Bone marrow (tissue), 2 donors: ENCODE measurements around the gene GRK5.

ENCODE experiments used
- DNase-seq, 2 donors: peaks; one replicate each; lab custom pipeline; 2025; lab: John Stamatoyannopoulos, UW

Gene GRK5

DNA sequence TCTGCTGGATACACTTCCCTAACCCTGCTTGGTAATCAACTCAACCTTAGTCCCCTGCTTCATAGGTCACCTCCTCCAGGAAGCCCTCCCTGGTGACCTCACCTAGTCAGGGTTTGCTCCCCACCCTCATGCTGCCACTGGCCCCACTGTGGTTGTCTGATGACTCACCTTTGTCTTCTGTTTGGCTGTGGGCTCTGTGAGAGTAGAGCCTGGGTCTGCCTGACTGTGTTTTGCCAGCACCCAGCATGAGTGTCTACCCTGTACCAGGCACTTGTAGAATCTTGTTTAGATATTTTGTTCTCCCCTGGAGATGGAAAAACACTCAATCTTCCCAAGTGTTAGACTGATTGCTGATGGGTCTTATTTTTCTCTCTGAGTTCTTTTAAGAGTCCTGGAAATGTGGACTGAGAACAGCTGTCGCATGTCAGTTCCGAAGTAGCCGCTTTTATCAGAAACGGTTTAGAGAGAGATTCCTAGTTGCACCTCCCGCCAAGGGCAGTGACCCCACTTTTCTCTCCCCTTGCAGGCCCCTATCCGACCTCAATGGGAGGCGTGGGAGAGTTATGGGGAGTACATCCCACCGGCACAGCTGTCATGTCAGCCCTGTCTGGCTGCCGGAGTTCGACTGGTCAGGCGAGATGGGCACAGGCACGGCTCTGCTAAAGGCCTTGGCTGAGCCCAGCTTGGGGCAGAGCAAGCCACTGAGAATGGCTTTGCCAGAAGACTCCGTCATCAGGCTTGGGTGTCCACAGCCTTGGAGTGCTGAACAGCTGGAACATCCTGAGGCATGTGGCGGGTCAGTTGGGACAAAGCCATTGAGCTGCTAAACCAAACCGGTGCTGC is 134.3 kb downstream of the GRK5 start:
- peak in 1 of 2 donors; percentile 53 for DNase-seq

DNA sequence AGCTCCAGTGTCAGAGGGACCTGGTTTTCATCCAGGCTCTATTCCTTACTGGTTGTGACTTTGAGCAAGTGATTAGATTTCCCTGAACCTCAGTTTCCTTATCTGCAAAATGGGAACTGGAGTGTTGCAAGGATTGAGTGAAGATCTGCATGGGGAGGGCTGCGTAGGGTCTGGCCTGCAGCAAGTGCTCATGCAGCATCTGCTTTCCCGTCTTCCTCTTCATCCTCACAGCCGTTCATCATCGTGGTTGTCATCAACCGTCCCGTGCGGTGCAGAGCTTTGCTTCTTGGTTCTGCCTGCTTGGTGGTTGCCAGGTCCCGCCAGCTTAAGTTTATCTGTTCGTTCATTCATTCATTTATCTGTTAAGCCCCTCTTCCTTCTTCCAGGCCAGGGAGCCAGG is 135.0 kb downstream of the GRK5 start:
- DNase-seq = no peak

DNA sequence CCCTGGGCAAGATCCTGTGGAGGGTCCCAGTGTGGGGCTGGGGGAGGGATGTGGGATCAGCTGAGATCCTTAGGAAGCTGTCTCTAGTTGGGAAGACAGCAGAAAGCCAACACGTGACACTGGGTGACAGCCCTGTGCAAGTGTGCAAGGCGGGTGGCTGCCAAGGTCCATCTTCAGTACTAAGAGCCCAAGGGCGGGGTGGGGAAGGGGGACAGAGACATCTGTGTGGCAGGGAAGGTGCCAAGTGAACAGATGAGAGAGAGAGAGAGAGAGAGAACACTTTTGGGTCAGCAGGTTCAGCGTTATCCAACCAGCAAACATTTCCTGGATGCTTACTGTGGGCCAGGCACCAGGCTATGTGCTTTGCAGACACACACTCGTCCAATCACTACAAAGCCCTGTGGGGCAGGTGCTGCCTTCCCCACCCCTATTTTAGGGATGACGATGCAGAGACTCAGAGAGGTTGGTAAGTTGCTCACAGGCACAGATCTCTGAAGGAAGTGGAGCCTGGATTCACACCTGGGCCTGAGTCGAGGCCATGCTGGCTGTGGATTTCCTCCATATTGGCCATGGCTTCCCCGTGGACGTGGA is 135.7 kb downstream of the GRK5 start:
- DNase-seq = no peak

DNA sequence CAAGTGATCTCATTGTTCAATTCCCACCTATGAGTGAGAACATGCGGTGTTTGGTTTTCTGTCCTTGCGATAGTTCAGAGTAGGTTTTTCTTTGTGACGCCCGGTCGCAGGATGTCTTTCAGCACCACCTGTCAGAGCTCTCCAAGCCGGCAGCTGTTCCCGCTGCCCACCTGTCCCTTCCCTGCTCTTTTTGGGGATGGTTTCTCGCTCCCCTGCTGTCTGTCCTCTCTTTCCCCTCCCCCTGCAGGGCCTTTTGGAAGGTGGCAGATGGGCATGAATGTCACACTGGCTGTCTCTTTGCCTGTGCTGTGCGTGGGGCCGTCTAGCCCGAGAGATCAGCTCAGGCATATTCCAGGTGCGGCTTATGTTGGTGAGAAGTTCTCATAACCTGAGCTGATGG is 137.0 kb downstream of the GRK5 start:
- no peak for DNase-seq

DNA sequence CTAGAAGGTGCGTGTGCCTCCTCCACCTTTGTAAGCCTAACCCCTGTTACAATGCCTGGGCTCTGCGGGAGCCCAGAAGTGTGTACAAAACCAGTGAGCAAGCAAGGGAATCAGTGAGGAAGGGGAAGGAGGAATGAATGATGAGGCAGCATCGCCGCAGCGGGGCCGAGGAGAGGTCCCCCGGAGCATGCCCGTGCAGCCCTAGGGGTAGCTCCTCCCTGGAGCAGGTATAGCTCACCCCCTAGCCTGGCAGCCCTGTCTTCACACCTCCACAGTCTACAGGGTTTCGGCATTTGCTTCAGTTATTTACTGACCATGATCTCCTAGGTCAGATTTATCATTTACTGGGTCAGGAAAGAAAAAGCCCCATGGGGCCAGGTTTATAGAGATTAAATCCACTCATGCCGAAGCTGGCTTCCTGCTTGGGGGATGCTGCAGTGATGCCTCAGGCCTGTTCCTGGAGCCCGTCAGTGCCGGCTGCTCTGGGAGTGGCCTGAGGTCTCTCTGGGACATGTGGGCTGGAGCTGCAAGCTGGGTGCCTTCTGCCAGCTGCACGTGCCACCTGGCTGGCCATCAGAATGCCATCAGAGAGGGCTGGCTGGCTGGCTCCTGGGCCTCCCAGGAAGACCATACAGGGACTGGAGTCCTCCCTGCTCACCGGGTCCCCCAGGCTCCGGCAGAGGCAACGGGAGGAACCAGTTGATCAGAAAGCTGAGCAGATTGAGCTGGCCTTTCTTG is 138.9 kb downstream of the GRK5 start:
- no peak for DNase-seq

DNA sequence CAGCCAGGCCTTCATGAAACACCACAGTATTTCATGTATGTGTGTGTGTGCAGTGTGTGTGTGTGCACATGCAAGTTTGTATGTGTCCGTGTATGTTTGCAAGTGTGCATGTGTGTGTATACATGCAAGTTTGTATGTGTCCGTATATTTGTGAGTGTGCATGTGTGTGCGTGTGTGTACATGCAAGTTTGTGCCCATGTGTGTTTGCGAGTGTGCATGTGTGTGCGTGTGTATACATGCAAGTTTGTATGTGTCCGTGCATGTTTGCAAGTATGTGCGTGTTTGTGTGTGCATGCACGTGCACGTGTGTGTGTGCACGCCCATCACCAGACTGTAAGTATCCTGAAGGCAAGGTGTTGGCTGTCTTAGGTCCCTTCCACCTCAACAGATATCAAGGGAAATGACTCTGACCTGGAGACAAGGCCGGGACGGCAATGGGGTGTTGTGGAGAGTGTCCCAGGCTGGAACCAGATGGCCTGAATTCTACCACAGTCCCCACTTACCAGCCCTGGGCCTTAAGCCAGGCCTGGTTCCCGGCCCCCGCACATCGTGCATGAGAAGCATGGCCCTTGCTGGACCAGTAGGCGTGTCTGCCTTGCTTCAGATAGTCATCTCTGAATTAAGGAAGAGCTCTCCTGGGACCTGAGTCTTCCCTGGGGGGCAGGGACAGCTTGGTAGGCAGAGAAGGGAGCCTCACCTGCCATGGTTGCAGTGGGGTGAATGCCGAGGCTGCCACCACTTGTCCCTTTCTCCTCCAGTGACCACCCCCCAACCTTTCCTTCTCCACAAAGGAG is 140.0 kb downstream of the GRK5 start:
- no peak for DNase-seq

DNA sequence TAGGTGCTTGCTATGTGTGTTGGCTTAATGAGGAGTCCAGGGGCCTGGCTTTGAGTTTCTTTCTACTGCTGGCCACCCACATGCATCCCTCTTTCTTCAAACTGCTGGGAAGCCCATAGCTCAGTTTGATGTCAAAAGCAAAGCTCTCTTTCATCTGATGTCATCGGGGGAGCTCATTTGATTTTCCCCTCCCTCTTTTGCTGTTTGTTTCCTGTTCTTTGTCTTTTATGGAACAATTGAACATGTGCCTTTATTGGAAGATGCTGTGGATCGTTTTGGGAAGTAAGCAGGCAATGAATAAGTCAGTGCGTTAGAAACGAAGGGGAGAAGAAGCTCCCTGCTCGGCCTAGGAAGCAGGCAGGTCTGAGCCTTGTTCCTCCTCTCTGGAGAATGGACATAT is 140.7 kb downstream of the GRK5 start:
- DNase-seq = no peak

DNA sequence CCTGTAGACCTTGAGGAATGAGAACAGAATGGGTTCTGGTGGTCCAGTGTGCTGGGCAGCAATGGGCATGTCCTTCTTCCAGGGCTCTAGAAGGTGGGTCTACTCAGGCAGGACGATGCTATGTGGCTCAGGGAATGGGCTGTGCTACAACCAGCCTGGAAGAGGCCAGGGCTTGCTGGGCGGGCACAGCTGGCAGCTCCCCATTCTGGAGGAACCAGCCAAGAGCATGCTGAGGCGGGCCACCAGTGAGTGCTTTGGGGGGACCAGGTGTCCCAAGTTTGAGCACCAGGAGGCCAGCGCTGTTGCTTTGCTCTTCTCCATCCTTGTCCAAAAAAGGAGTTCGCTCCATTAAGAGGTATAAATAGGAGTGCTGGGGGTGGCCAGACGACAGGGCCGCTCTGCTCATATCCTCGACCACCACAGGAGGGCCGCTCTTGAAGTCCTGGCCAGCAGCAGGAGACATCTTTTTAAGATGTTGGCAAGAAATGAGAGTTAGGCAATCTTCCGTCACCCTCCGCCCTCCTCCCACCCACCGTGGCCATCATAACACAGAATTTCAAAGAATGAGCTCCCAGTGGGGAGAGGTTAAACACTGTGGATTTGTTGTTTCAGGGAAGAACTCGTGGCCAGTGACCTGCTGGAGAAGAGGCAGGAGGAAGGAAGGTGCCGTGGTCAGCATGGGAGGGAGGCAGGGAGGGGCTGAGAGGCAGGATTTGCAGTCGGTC is 141.3 kb downstream of the GRK5 start:
- DNase-seq = no peak

DNA sequence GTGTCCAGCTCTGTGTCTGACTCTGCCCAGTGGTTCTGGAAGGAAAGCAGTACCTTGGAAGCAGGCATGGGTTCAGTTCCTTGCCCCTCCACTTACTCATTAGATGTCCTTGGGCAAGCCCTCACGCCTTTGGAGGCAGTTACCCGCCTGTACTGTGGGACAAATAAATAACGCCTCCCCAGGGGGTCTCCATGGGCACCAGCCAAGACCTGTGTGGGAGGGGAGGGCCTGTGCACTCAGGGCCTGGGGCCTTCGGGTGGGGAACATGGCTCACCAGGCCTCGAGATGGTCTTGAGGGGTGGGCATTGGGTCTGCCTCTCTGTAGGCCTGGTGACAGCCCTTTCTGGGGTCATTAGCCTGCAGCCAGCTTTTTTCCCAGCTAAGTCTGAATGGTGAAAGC is 142.0 kb downstream of the GRK5 start:
- DNase-seq = no peak

DNA sequence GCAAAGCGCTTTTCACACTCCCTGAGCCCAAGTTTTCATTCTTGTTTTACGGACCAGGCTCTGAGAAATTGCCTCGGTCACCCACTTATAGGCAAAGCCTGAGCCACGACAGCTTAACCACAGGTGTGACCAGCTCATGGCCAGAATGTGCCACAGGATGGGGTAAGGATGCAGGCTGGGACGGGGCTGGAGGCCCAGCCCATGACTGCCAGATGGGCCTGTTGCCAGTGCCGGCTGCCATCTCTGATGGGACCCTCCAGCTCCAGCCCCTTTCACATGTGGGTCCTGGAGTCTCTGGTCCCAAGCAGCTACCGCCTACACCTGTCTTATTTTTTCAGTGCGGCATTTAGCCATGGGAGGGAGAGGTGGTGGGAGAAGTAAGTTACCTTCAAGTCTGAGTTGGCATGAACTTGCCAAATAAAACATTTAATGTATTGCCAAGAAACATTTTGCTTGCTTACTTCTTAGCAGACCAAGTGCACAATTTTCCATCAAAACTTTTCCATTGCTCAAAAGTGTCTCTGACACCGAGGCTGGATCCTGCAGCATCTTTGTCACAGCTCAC is 142.6 kb downstream of the GRK5 start:
- no peak for DNase-seq

DNA sequence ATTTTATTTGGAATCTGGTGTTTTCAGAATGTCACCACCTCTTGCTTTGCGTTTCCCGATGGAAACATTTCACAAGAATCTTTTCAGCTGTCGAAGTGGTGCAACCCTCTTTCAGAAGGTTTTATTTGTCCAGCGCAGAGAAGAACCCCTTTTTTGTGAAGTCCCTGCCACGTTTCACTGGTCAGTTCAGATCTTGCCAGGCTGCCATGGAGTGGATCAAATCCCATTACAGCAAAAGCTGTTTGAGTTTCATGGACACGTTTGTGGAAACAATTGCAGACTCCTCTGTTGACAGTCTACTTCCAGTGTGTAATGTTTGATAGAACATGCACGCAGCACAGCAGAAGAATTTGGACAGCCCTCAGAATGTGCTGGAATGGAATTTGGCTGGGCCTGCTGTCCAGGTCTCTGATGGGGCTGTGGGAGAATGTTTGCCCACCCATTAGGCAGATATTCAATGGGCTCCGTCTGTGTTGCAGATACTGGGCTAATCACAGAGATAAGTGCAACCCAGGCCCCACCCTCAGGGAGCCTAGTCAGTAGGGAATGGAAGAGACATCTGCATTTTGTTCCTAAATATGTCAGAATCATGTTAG is 143.2 kb downstream of the GRK5 start:
- no peak for DNase-seq

DNA sequence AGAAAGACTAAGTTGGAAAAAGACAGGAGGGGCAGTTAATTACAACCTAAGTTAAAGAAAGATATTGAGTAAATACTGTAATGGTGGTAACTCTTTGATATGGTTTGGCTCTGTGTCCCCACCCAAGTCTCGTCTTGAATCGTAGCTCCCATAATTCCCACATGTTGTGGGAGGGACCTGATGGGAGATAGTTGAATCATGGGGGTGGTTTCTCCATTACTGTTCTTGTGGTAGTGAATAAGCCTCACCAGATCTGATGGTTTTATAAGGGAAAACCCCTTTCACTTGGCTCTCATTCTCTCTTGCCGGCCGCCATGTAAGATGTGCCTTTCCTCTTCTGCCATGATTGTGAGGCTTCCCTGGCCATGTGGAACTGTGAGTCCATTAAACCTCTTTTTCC is 143.8 kb downstream of the GRK5 start:
- DNase-seq = no peak

DNA sequence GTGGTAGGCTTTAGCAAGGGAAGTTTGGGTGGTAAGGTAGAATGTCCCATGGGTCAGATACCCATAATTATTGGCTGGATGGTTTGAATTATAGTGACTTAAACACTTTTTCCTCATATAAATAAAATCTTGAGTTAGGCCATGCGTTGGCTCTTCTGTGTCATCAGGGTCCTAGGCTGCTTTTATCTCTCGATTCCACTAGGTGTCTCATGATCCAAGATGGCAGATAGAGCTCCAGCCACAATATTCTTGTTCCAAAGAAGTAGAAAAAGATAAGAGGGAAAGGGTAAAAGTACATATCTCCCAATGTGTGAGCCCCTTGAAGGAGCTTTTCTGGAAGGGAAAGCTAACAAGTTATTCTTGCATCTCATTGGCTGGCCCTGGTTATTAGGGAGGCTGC is 144.7 kb downstream of the GRK5 start:
- DNase-seq = no peak

DNA sequence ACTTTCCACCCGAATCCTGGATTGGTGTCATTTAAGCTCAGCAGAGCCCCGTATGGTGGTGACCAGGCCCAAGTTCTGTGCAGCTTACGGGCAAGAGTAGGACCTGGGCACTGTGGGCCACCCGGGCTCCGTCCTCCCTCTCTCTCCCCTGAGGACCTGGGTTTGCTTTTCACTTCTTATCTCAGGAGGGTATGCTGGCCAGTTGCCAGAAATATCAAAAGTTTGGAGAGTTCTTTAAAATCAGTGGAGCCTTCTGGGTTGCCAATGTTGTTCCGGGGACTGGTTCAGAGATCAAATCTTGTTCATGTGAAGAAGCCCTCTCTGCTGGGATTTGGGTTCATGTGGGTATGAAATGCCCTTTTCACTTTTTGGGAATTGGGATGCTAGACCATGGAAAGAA is 145.4 kb downstream of the GRK5 start:
- DNase-seq = no peak

DNA sequence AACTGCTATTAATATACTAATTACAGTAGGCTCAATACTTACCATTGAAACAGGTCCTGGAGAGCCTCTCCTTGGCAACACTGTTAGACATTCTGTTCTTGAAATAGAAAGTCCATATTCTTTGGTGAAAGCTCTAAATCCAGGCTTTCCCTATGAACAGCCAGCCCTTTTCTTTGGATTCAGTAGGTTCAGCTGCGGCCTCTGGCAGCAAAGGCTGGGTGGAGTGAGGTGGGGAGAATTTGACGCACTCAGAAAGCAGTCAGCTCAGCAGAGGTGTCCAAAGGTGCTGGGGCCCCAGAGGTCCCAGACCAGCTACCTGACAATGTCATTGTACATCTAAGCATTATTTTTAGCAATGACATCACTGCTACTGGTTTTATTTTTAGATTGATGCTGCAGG is 146.1 kb downstream of the GRK5 start:
- DNase-seq = no peak

DNA sequence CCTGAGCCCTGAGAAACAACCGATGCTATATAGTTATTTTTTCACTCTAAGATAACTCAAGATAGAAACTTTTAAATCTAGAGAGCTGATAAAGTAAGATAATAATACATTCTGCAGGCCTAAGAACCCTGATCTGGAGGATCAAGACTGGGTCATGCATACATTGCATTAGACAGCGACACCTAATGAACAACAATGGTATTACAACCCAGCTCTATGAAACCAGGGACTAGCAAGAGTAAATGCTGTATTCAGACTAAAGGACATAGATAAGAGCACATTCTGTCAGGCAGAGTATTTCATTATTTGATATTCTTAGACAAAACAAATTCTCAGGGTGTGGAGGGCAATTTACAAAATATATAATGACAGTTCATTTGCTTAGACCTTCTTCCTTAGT is 148.6 kb downstream of the GRK5 start:
- no peak for DNase-seq

DNA sequence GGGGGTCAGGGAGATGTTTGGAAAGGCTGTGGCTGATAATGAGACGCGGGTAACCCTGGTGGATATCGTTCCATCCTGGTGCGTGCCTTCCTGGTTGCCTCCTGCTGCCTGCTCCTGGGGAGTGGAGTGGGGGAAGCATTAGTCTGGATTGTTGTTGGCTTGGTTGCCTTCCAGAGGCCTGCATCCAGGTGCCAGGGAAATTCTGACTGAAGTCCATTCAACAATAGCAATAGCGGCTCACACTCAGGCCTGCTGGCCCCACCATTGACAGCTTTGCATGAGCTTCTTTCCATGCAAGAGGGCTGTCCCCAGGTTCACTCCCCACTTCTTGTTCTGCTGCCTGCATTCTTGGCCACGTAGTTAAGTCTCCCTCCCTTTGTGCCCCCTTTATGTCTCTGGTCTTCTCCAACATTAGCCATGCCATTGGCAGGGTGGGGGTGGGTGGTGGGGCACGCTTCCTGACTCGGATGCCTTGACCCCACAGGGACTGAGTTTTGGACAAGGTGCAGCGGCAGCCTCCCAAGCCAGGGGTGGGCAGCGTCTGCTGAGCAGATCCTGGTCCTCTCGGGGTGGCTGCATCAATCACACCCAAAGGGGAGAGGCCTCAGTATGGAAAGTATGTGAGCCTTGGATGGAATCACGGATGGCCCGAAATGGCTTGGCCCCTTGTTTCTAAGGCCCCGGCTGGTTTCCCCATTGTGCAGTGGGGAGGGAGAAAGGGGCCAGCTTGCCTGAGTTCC is 150.2 kb downstream of the GRK5 start:
- no peak for DNase-seq

DNA sequence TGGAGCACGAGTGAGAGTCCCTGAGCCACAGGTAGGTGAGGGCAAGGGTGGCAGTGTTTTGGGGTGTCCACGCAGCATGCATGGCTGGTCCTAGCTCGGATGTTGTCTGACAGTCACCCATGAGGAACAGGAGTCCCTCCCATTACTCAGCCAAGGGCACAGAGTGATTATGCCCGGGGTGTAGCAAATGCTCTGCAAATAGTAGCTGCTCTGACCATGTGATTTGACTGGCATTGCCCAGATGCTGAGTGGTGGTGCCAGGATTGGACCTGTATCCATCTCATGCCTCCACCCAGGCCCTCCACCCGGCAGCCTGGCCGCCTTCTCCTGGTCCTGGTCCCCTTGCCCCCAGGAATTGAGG is 150.8 kb downstream of the GRK5 start:
- DNase-seq = no peak

DNA sequence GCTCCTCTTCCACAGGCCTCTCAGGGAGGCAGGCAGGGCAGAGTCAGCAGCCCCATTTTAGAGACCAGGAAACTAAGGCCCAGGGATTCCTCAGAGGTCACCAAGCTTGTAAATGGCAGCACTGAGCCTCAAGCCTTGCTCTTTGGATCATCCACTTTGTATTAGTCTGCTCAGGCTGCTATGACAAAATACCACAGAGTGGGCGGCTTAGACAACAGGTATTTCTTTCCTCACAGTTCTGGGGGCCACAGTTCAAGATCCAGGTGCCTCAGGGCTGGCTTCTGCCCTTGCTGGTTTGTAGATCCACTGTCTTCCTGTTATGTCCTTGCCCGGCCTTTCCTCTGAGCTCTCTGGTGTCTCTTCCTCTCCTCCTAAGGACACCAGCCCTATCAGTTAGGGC is 151.2 kb downstream of the GRK5 start:
- DNase-seq = no peak

DNA sequence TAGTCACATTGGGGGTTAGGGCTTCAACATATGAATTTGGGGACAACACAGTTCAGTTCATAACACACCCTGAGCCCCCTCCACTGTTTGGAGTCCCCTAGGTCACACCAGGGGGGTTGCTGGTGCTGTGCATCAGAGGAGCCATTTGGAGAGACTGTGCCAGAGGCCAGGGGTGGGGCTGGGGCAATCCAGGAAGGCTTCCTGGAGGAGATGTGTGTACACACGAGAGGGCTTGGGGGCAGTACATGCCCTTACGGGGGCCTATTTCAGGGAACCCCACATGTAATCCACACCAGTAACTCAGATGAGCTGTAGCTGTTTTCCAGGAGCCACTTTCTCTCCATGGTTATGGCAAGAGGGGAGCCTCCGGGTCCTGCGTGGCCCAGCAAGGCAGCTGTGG is 151.7 kb downstream of the GRK5 start:
- DNase-seq = no peak
